ENCODE results near the gene CD8B2.
"Not testable (repeated sequence)": the region's sequence is repeated elsewhere in the genome, so short reads cannot be mapped to it uniquely, and the experiment has no call there.

CD8B2 gene

GRCh38 chr2:106553321-106553720 is 66.2 kb downstream of the CD8B2 start:
- DNase-seq: no peak

- DNase-seq: no peak
Observed at GRCh38 chr2:106554411-106554810, 67.2 kb downstream of the CD8B2 start.

DNA sequence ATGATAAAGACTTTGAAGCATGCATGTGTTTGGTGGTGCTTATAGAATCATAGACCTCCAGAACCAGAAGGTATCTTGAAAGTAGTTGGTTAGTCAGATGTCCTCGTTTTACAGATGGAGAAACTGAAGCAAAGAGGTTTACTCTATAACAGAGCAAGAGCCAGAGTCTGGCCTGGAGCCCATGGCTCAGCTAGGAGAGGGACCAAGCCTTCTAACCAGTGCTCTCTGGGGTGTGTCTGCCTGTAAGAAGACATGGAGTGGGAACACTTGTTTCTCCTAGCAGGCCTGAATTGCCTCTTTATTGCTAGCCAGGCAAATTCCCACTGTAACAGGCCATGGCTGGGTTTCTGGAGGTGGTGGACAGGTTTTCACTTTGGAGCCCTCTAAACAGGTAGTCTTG is 67.9 kb downstream of the CD8B2 start:
- no peak for DNase-seq

- DNase-seq: not testable (repeated sequence)
Observed at GRCh38 chr2:106559786-106560185, 72.6 kb downstream of the CD8B2 start.

GRCh38 chr2:106560773-106561172 is 73.6 kb downstream of the CD8B2 start:
- no peak for DNase-seq

- no peak for DNase-seq
Observed at GRCh38 chr2:106561356-106561755, 74.2 kb downstream of the CD8B2 start.

DNA sequence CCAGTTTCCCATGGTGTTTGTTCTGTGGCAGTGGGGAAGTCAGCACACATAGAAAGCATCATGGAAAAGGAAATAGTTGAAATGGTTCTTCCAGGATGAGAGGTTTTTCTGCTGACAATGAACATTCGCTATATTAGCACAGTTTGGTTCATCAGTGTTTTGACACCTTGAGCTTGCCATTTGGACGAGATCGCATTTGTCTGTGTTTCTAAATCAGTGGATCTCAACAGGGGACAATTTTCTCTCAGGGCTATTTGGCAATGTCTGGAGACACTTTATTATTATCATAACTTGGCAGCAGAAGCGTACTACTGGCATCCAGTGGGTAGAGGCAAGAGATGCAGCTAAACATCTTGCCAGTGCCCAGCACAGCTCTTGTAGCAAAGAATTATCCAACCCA is 74.6 kb downstream of the CD8B2 start:
- no peak for DNase-seq

GRCh38 chr2:106562268-106563186 is 75.4 kb downstream of the CD8B2 start:
- DNase-seq: no peak

GRCh38 chr2:106563195-106563594 is 76.0 kb downstream of the CD8B2 start:
- no peak for DNase-seq

DNA sequence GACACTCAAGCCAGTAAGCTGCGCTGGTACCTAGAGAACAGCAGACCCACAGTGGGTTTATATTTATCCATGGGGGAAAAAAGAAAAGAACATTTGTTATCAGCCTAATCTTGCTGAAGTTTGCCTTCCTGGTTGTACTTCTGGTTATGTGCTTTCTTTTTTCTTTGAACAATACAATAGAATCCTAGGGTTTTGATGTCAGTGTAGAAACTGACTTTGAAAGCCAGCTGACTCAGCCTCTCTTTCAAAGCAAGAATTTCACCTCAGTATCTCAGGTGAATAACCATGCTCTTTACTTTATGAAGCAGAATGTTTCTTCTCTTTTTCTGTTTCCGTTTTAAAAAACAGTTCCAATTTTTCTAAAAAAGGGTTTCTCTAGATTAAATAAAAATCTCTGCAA is 78.4 kb downstream of the CD8B2 start:
- no peak for DNase-seq

GRCh38 chr2:106566050-106566449 is 78.9 kb downstream of the CD8B2 start:
- DNase-seq: no peak

DNA sequence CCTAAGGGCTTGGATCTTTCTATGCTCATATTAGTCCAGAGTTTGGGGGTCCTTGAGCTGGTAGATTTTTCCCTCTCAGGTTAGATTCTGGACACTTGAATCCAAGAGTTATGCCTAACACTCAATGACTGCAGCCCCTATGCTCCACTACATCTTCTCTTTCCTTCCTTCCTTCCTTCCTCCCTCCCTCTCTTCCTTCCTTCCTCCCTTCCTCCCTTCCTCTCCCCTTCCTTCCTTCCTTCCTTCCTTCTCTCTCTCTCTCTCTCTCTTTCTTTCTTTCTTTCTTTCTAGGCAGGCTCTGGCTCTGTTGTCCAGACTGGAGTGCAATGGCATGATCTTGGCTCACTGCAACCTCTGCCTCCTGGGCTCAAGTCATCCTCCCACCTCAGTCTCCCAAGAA is 79.3 kb downstream of the CD8B2 start:
- DNase-seq: not testable (repeated sequence)

DNA sequence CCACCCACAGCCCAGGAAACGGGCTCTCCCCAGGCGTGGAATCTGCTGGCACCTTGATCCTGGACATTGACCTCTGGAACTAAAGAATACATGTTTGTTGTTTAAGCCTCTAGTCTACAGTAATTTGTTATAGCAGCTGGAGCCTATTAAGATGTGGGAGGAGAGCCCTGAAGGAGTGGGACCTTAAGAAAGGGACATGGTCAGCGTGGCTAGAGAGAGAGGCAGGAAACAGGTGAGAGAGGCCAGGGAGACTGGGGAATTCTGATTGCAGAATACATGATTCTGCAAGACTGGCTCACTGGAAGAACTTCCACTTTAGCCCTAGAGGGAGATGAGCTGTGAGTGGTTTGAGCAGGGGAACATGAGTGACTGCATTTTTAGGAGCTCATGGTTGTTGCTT is 83.2 kb downstream of the CD8B2 start:
- DNase-seq: no peak

Measured in SHP77 treated with DMSO at 0.1 percent for 48 hours (cell line).